Nephron (organoid): ENCODE measurements around the gene STYXL1.

Experiments used
- H3K27ac Mint-ChIP-seq, 3 experiments: 2 replicates each; pipeline ENCODE4 v1.8.0; 2020; ENCODE audit warnings: mixed read lengths in 3 of 3, mild to moderate bottlenecking in 2 of 3, moderate library complexity in 1 of 3
- H3K27me3 Mint-ChIP-seq: 2 replicates; pipeline ENCODE4 v1.8.0; 2021; ENCODE audit warnings: low read depth, mild to moderate bottlenecking, moderate library complexity, mixed read lengths
- H3K36me3 Mint-ChIP-seq: 2 replicates; pipeline ENCODE4 v1.8.0; 2020; ENCODE audit warnings: low read depth, mixed read lengths
- H3K4me1 Mint-ChIP-seq: 2 replicates; pipeline ENCODE4 v1.8.0; 2020; ENCODE audit warnings: mixed read lengths
- H3K4me3 Mint-ChIP-seq, 3 experiments: 2 replicates each; pipeline ENCODE4 v1.8.0; 2020; ENCODE audit warnings: mild to moderate bottlenecking in 3 of 3, mixed read lengths in 3 of 3, moderate library complexity in 2 of 3
- H3K9me3 Mint-ChIP-seq: 2 replicates; pipeline ENCODE4 v1.8.0; 2020; ENCODE audit warnings: mixed read lengths
- CTCF ChIP-seq, 3 experiments: fragments of 200-600 bp; sonication (generic); IDR thresholded peaks; one replicate each; pipeline ENCODE4 v1.5.0; 2021; ENCODE audit warnings: antibody characterized with exemption in 3 of 3; ENCODE audit not compliant: unreplicated experiment in 3 of 3

The STYXL1 gene

DNA sequence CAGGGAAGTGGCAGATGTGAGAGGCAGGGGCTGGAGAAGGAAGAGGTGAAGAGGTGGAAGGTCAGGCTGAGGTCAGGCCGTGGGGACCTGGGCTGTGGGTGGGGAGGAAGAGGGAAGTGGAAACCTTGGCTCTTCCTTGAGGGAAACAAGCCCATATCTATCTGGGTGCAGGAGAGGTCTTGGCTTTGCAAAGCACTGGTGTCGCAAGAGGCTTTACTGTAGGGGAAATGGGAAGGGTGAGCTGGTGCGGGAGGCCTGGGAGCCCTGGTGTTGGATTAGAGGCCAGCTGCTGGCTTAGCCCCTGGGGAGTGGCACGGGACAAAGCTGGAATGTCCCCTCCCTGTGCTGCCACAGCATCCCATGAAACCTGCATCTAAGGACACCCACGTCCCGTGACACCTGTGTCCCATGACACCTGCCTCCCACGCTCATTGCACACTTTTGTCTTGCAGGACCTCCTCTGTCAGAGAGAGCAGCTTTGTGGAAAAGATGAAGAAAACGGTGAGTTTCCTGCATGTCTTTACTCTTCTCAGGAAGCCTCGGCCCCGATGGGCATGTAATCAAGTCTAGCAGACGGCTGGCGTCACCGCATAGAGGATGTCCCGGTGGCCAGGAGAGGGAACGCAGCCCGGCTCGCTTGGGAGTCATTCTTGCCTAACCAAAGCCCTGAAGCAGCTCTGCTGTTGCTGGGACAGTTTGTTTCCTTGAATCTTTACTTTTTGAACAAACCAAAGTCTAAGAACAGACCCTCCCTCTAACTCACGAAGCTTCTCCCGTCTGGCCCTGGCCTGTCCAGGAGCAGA, 75.6 kb downstream of the STYXL1 start:
- H3K27ac Mint-ChIP-seq: peak overlapping the region; percentile 44 to 74 (median 62)
- peak in 2 of 3 experiments; percentile 19 for TF ChIP-seq CTCF (IDR thresholded peaks at IDR 0.05; ENCODE audit: unreplicated experiment in 3 of 3)
- H3K36me3 Mint-ChIP-seq: peaks cover 37% of the 10 kb centered on the region
- no peaks in the 10 kb centered on the region for H3K27me3 Mint-ChIP-seq
- peaks cover 41% of the 10 kb centered on the region for H3K4me1 Mint-ChIP-seq
- H3K4me3 Mint-ChIP-seq: peak overlapping the region in 1 of 3 experiments; percentile 2
- no peaks in the 10 kb centered on the region for H3K9me3 Mint-ChIP-seq

DNA sequence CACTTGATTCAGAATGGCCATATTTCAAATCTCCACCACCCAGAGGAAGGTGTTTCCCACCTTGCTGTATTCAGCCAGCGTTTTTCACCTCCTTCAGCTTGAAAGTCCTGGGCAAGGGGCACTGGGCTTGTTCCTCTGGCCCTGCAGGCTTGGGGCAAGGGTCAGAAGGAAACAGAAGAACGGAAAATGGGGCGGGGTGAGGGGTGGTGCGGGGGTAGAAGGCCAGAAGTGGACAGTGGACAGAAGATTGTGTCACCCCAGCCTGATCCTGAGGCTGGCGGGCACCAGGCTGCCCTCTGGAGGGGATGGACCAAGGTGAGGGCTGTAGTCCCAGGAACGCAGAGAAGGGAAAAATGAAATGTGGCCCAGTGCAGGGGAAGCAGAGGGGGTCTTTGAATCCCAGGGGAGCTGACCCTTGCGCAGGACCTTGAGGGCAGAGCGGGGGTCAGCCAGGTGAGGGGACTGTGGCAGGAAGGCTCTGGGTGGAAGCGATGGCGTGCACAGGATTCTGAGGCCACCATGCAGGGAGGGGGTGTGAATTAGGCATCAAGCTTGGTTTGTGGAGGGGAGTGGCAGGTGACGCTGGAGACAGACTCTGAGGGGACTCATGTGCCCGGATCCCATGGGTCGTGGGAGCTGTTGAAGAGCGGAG, 76.4 kb downstream of the STYXL1 start:
- Mint-ChIP-seq H3K27me3 (no peaks in the 10 kb centered on the region), H3K27ac (peak overlapping the region; percentile 44 to 74 (median 62)), H3K4me3 (no peak overlapping the region), H3K4me1 (peaks cover 48% of the 10 kb centered on the region), H3K36me3 (peaks cover 37% of the 10 kb centered on the region), H3K9me3 (no peaks in the 10 kb centered on the region)
- TF ChIP-seq CTCF (IDR thresholded peaks at IDR 0.05; ENCODE audit: unreplicated experiment in 3 of 3): no peak

GRCh38 chr7:75969704-75970498, 77.9 kb downstream of the STYXL1 start:
- peak overlapping the region in 2 of 3 experiments; percentile 8 to 35 for H3K4me3 Mint-ChIP-seq
- peaks cover 64% of the 10 kb centered on the region for H3K4me1 Mint-ChIP-seq
- H3K36me3 Mint-ChIP-seq: peaks cover 35% of the 10 kb centered on the region
- no peak for TF ChIP-seq CTCF (IDR thresholded peaks at IDR 0.05; ENCODE audit: unreplicated experiment in 3 of 3)
- H3K27ac Mint-ChIP-seq: peak overlapping the region in 2 of 3 experiments; percentile 14 to 54
- H3K27me3 Mint-ChIP-seq: no peaks in the 10 kb centered on the region
- H3K9me3 Mint-ChIP-seq: no peaks in the 10 kb centered on the region

DNA sequence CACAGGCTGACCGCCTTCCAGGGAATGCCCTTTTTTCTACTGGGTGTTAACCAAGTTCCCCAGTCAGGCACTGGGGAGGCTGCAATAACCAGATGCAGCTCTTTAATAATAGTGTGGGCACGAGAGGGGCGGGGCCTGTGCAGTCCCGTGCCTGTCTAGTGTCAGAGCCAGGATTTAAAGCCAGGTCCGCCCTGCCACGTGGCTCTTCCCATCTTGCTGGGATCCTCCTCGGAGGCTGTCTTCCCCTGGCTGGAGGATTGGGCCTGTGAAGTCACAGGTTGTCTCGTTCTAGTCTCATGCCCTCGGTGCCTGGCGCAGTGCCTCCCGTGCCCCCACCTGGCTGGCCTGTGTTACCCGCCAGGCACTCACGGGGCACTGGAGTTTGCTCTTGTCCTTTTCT, 78.6 kb downstream of the STYXL1 start:
- H3K4me1 Mint-ChIP-seq: peaks cover 66% of the 10 kb centered on the region
- TF ChIP-seq CTCF (IDR thresholded peaks at IDR 0.05; ENCODE audit: unreplicated experiment in 3 of 3): no peak
- peaks cover 30% of the 10 kb centered on the region for H3K36me3 Mint-ChIP-seq
- H3K9me3 Mint-ChIP-seq: no peaks in the 10 kb centered on the region
- no peaks in the 10 kb centered on the region for H3K27me3 Mint-ChIP-seq
- no peak overlapping the region for H3K4me3 Mint-ChIP-seq
- H3K27ac Mint-ChIP-seq: peak overlapping the region in 2 of 3 experiments; percentile 14 to 58

DNA sequence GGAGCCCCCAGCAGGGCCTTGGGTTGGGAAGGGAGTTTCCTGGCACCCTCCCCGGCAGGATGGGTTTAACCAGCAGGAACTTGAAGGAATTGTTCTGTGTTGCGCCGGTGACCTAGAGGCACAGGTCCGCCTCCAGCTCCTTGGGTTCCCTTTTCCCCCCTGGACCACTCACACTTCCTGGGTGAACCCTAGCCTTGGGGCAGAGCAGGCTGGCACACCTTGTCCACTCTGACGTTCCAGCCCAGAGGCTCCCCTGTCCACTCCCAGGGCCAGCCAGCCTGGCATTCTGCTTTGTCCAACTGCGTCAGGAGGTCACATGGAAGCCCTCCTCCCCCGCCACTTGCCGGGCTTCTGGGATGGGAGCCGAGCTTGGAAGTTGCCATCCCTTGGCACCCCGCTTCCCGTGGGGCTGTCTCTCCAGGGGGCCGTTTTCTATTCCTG, 79.2 kb downstream of the STYXL1 start:
- Mint-ChIP-seq H3K4me1 (peaks cover 64% of the 10 kb centered on the region), H3K27ac (peak overlapping the region in 1 of 3 experiments; percentile 58), H3K4me3 (no peak overlapping the region), H3K36me3 (peaks cover 24% of the 10 kb centered on the region), H3K9me3 (no peaks in the 10 kb centered on the region), H3K27me3 (no peaks in the 10 kb centered on the region)
- no peak for TF ChIP-seq CTCF (IDR thresholded peaks at IDR 0.05; ENCODE audit: unreplicated experiment in 3 of 3)
